Osteoblast (primary cell): Measurements from ENCODE around the gene SLC7A1. TPM values are rescaled to one million over a fixed set of nuclear protein-coding genes. Genes with fewer than 3 reads are reported as not detected.

Experiments
- DNase-seq: peaks from one replicate; pipeline ENCODE4 v3.0.0; 2011; ENCODE audit warnings: low spot score, mixed read lengths; ENCODE audit not compliant: insufficient read length; ENCODE audit errors: missing footprints
- H2AFZ ChIP-seq: 2 replicates; pipeline ENCODE4 v1.6.0; 2011; ENCODE audit warnings: mild to moderate bottlenecking, low read length
- H3K27ac ChIP-seq: 2 replicates; pipeline ENCODE4 v1.5.1; 2011; ENCODE audit warnings: mild to moderate bottlenecking, low read depth, low read length, moderate library complexity
- H3K27me3 ChIP-seq: 2 replicates; pipeline ENCODE4 v1.6.0; 2012; ENCODE audit warnings: mild to moderate bottlenecking, control low read depth, inconsistent platforms, low read length, moderate library complexity; ENCODE audit not compliant: insufficient read depth
- H3K36me3 ChIP-seq: 2 replicates; pipeline ENCODE4 v1.5.1; 2011; ENCODE audit warnings: mild to moderate bottlenecking, low read length, control low read depth, moderate library complexity; ENCODE audit not compliant: insufficient read depth
- H3K4me1 ChIP-seq: 2 replicates; pipeline ENCODE4 v1.5.1; 2011; ENCODE audit warnings: mild to moderate bottlenecking, low read length, control low read depth, moderate library complexity; ENCODE audit not compliant: insufficient read depth
- H3K4me2 ChIP-seq: 2 replicates; pipeline ENCODE4 v1.6.0; 2011; ENCODE audit warnings: mild to moderate bottlenecking, low read length; ENCODE audit not compliant: insufficient read depth
- H3K4me3 ChIP-seq: fragments of 200-600 bp; sonication (generic); 3 replicates; pipeline ENCODE4 v1.5.1; 2012; ENCODE audit warnings: mild to moderate bottlenecking, low read length, inconsistent platforms; ENCODE audit not compliant: insufficient read depth
- H3K79me2 ChIP-seq: 2 replicates; pipeline ENCODE4 v1.6.0; 2012; ENCODE audit warnings: mild to moderate bottlenecking, low read length, control low read depth, inconsistent platforms; ENCODE audit not compliant: insufficient read depth
- H3K9me3 ChIP-seq: 2 replicates; pipeline ENCODE4 v1.5.1; 2011; ENCODE audit warnings: low read depth, low read length, control low read depth
- H4K20me1 ChIP-seq: 2 replicates; pipeline ENCODE4 v1.6.0; 2012; ENCODE audit warnings: mild to moderate bottlenecking, low read length, control low read depth; ENCODE audit not compliant: insufficient read depth
- CTCF ChIP-seq: IDR thresholded peaks from 2 replicates; pipeline ENCODE4 v1.5.1; 2011; ENCODE audit warnings: mild to moderate bottlenecking, low read depth, low read length, moderate library complexity; ENCODE audit errors: extremely low read depth
- total RNA-seq: library from RNA; depleted of rRNA; stranded (reverse); fragments of >200 nt; gene quantifications from 2 replicates; pipeline ENCODE4 v1.2.3, GENCODE V29; 2012

SLC7A1 gene
- total RNA-seq, 1 donor: 25.7 TPM

GRCh38 chr13:29607465-29607864 lies 12.0 kb upstream of the SLC7A1 start:
- Histone ChIP-seq H3K9me3 (no peaks in the 10 kb centered on the region), H3K27me3 (no peaks in the 10 kb centered on the region), H2AFZ (no peak overlapping the region), H3K79me2 (no peaks in the 10 kb centered on the region), H3K4me3 (no peak overlapping the region), H3K36me3 (no peaks in the 10 kb centered on the region), H3K4me2 (no peak overlapping the region), H3K27ac (no peak overlapping the region), H4K20me1 (no peaks in the 10 kb centered on the region), H3K4me1 (no peaks in the 10 kb centered on the region)
- DNase-seq: no peak
- TF ChIP-seq CTCF: no peak

GRCh38 chr13:29605860-29606526 lies 10.5 kb upstream of the SLC7A1 start:
- Histone ChIP-seq H4K20me1 (no peaks in the 10 kb centered on the region), H3K4me2 (no peak overlapping the region), H3K27ac (no peak overlapping the region), H3K9me3 (no peaks in the 10 kb centered on the region), H3K36me3 (no peaks in the 10 kb centered on the region), H3K79me2 (no peaks in the 10 kb centered on the region), H2AFZ (no peak overlapping the region), H3K27me3 (no peaks in the 10 kb centered on the region), H3K4me1 (no peaks in the 10 kb centered on the region), H3K4me3 (no peak overlapping the region)
- DNase-seq: no peak
- no peak for TF ChIP-seq CTCF

- Histone ChIP-seq H4K20me1 (no peaks in the 10 kb centered on the region), H3K4me2 (no peak overlapping the region), H3K9me3 (no peaks in the 10 kb centered on the region), H3K79me2 (peaks cover 20% of the 10 kb centered on the region), H2AFZ (no peak overlapping the region), H3K36me3 (no peaks in the 10 kb centered on the region), H3K27me3 (no peaks in the 10 kb centered on the region), H3K4me1 (peaks cover 4% of the 10 kb centered on the region), H3K27ac (no peak overlapping the region), H3K4me3 (no peak overlapping the region)
- no peak for TF ChIP-seq CTCF
- DNase-seq: no peak
These were observed 2.8 kb upstream of the SLC7A1 start for GRCh38 chr13:29598321-29598720.

- no peak overlapping the region for H3K27ac ChIP-seq
- no peak overlapping the region for H2AFZ ChIP-seq
- no peak for TF ChIP-seq CTCF
- H3K27me3 ChIP-seq: no peaks in the 10 kb centered on the region
- no peaks in the 10 kb centered on the region for H3K9me3 ChIP-seq
- peaks cover 26% of the 10 kb centered on the region for H3K79me2 ChIP-seq
- peaks cover 4% of the 10 kb centered on the region for H3K4me1 ChIP-seq
- H4K20me1 ChIP-seq: peaks cover 6% of the 10 kb centered on the region
- no peak overlapping the region for H3K4me3 ChIP-seq
- no peaks in the 10 kb centered on the region for H3K36me3 ChIP-seq
- H3K4me2 ChIP-seq: no peak overlapping the region
- DNase-seq: no peak
These were observed 2.2 kb upstream of the SLC7A1 start for GRCh38 chr13:29597706-29598105.
